WTC11 (cell line): ENCODE data around the gene CFAP298. TPM values are rescaled to one million over a fixed set of nuclear protein-coding genes. Genes with fewer than 3 reads are reported as not detected.

ENCODE experiments used
- ATAC-seq: fragments of 200-7000 bp; cut with Tn5 transposase; 2 replicates; pipeline ENCODE4 v1.10.0; 2021; ENCODE audit warnings: mild to moderate bottlenecking, moderate library complexity
- CTCF ChIA-PET: fragments of 300-600 bp; sonication (Branson Sonifier 250); formaldehyde crosslinking; loops from one replicate; lab custom pipeline; 2021; ENCODE audit warnings: antibody characterized with exemption; lab: Charles Lee
- POLR2A ChIA-PET: fragments of 350-600 bp; sonication (Branson Sonifier 250); formaldehyde crosslinking; loops from one replicate; lab custom pipeline; 2021; ENCODE audit warnings: antibody characterized with exemption; lab: Charles Lee
- DNase-seq: peaks from one replicate; pipeline ENCODE4 v3.0.0; 2021; ENCODE audit warnings: low spot score
- H3K27ac Mint-ChIP-seq: 2 replicates; pipeline ENCODE4 v1.8.0; 2021; ENCODE audit warnings: mixed read lengths
- H3K27me3 Mint-ChIP-seq: 2 replicates; pipeline ENCODE4 v1.8.0; 2021; ENCODE audit warnings: low read depth, mild to moderate bottlenecking, moderate library complexity, mixed read lengths
- H3K36me3 Mint-ChIP-seq: 2 replicates; pipeline ENCODE4 v1.8.0; 2021; ENCODE audit warnings: mixed read lengths
- H3K4me1 Mint-ChIP-seq: 2 replicates; pipeline ENCODE4 v1.8.0; 2022; ENCODE audit warnings: mixed read lengths
- H3K4me3 Mint-ChIP-seq: 2 replicates; pipeline ENCODE4 v1.8.0; 2021; ENCODE audit warnings: mild to moderate bottlenecking, moderate library complexity, mixed read lengths
- H3K9me3 Mint-ChIP-seq: 2 replicates; pipeline ENCODE4 v1.8.0; 2021; ENCODE audit warnings: mixed read lengths
- ATF3 ChIP-seq: sonication (generic); formaldehyde crosslinking; conservative IDR thresholded peaks from 2 replicates; pipeline ENCODE4 v1.8.1; 2022; ENCODE audit warnings: mild to moderate bottlenecking, missing genetic modification reagents
- CDX4 ChIP-seq: fragments of 250-450 bp; sonication (Bioruptor Pico); IDR thresholded peaks from 2 replicates; pipeline ENCODE4 v1.9.0; 2021; ENCODE audit warnings: moderate library complexity, mild to moderate bottlenecking, inconsistent platforms, borderline replicate concordance
- EMX1 ChIP-seq: fragments of 250-450 bp; sonication (Bioruptor Pico); IDR thresholded peaks from 2 replicates; pipeline ENCODE4 v1.8.0; 2021; ENCODE audit warnings: mild to moderate bottlenecking
- ESRRA ChIP-seq: sonication (generic); formaldehyde crosslinking; IDR thresholded peaks from 2 replicates; pipeline ENCODE4 v1.8.1; 2022; ENCODE audit warnings: mild to moderate bottlenecking, missing genetic modification reagents, borderline replicate concordance
- ETV6 ChIP-seq: sonication (generic); formaldehyde crosslinking; IDR thresholded peaks from 2 replicates; pipeline ENCODE4 v1.8.1; 2022; ENCODE audit warnings: mild to moderate bottlenecking, missing genetic modification reagents
- GRHL2 ChIP-seq: fragments of 250-450 bp; sonication (Bioruptor Pico); IDR thresholded peaks from 2 replicates; pipeline ENCODE4 v1.8.0; 2022; ENCODE audit warnings: mild to moderate bottlenecking, moderate library complexity; ENCODE audit not compliant: insufficient replicate concordance, severe bottlenecking
- MYBL2 ChIP-seq: sonication (generic); formaldehyde crosslinking; IDR thresholded peaks from 2 replicates; pipeline ENCODE4 v1.8.1; 2023; ENCODE audit warnings: mild to moderate bottlenecking, moderate library complexity, missing genetic modification reagents
- NFYB ChIP-seq: sonication (generic); formaldehyde crosslinking; conservative IDR thresholded peaks from 2 replicates; pipeline ENCODE4 v1.8.0; 2022; ENCODE audit warnings: low read depth, missing genetic modification reagents
- NR2C2 ChIP-seq: sonication (generic); formaldehyde crosslinking; IDR thresholded peaks from 2 replicates; pipeline ENCODE4 v1.8.0; 2022; ENCODE audit warnings: mild to moderate bottlenecking, missing genetic modification reagents
- SOX15 ChIP-seq: fragments of 250-450 bp; sonication (Bioruptor Pico); IDR thresholded peaks from 2 replicates; pipeline ENCODE4 v1.9.0; 2021; ENCODE audit warnings: mild to moderate bottlenecking
- SP1 ChIP-seq: sonication (generic); formaldehyde crosslinking; conservative IDR thresholded peaks from 2 replicates; pipeline ENCODE4 v1.8.1; 2022; ENCODE audit warnings: missing genetic modification reagents
- TP53 ChIP-seq: sonication (generic); formaldehyde crosslinking; IDR thresholded peaks from 2 replicates; pipeline ENCODE4 v1.8.1; 2023; ENCODE audit warnings: mild to moderate bottlenecking, missing genetic modification reagents
- USF1 ChIP-seq: sonication (generic); formaldehyde crosslinking; IDR thresholded peaks from 2 replicates; pipeline ENCODE4 v1.8.0; 2022; ENCODE audit warnings: mild to moderate bottlenecking, missing genetic modification reagents
- ZNF232 ChIP-seq: sonication (generic); formaldehyde crosslinking; IDR thresholded peaks from 2 replicates; pipeline ENCODE4 v1.8.0; 2022; ENCODE audit warnings: mild to moderate bottlenecking, missing genetic modification reagents
- ZNF263 ChIP-seq: sonication (generic); formaldehyde crosslinking; IDR thresholded peaks from 2 replicates; pipeline ENCODE4 v1.8.1; 2022; ENCODE audit warnings: low read depth, mild to moderate bottlenecking, moderate library complexity, missing genetic modification reagents
- total RNA-seq: library from RNA; stranded (reverse); gene quantifications from 3 replicates; pipeline ENCODE4 v1.2.3, GENCODE V29; 2021
- TF ChIP-seq, protein P1 (sequence below): sonication (generic); formaldehyde crosslinking; IDR thresholded peaks from 2 replicates; pipeline ENCODE4 v1.8.1; 2022; ENCODE audit warnings: low read depth, missing genetic modification reagents, borderline replicate concordance
- TF ChIP-seq, protein P2 (sequence below): sonication (generic); formaldehyde crosslinking; IDR thresholded peaks from 2 replicates; pipeline ENCODE4 v1.8.0; 2022; ENCODE audit warnings: mild to moderate bottlenecking, missing genetic modification reagents
- TF ChIP-seq, protein P3 (sequence below): sonication (generic); formaldehyde crosslinking; IDR thresholded peaks from 2 replicates; pipeline ENCODE4 v1.8.1; 2022; ENCODE audit warnings: missing genetic modification reagents, borderline replicate concordance

CFAP298 gene
- total RNA-seq, 1 experiment from 2014 or later: 98.1 TPM

DNA sequence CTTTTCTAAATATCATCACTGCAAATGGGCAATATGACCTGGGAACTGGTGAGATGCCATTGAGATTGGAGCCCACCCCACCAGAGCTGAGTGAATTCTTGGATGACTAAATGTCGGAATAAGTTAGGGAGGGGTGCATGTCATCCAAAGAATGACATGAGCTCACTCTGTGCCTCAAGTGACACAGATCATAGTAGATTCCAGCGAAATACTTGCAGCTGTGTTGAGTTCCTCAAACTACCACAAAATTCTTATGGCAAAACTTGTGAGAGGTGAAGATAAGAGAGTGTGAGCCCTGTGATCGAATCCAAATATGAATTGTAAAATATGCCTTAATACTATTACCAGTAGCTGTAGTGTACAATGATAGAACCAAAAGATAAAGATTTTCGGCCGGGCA is 24.5 kb downstream of the CFAP298 start (continued):
- TF ChIP-seq, protein P1, sequence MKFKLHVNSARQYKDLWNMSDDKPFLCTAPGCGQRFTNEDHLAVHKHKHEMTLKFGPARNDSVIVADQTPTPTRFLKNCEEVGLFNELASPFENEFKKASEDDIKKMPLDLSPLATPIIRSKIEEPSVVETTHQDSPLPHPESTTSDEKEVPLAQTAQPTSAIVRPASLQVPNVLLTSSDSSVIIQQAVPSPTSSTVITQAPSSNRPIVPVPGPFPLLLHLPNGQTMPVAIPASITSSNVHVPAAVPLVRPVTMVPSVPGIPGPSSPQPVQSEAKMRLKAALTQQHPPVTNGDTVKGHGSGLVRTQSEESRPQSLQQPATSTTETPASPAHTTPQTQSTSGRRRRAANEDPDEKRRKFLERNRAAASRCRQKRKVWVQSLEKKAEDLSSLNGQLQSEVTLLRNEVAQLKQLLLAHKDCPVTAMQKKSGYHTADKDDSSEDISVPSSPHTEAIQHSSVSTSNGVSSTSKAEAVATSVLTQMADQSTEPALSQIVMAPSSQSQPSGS (CRISPR knock-in tag): no peak

DNA sequence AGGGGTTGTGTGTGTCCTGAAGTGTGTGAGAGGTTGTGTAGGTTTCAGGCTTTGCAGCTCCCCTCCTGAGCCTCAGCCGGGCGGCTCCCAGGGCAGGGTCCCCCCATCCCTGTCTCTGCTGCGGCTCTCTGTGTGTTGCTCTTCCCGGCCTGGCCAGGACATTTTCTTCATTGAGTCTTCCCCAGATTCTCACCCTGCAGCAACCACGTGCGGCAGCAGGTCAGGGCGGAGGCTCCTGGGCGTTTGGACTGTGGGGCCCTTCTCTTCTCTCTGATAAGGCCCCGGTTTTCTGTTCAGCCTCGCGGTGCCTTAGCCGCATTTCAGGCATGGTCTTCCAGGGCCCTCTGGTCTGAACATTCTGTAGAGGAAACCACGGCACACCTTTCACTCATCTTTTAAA is 25.1 kb downstream of the CFAP298 start:
- no peak overlapping the region for H3K27ac Mint-ChIP-seq
- TF ChIP-seq ATF3 (CRISPR knock-in tag): no peak
- TF ChIP-seq SP1 (CRISPR knock-in tag): no peak
- TF ChIP-seq ZNF232: no peak
- TF ChIP-seq TP53: no peak
- ChIA-PET CTCF (interaction anchor here (0.9 to 2.2 kb wide), 3 partner anchors 14 to 184 kb away, joined by 3 to 15 read pairs (median 4); no protein-coding TSS in a partner anchor), POLR2A (no interaction called here)
- no peaks in the 10 kb centered on the region for H3K36me3 Mint-ChIP-seq
- no peak overlapping the region for H3K4me3 Mint-ChIP-seq
- no peaks in the 10 kb centered on the region for H3K9me3 Mint-ChIP-seq
- H3K27me3 Mint-ChIP-seq: no peaks in the 10 kb centered on the region
- no peak for DNase-seq
- H3K4me1 Mint-ChIP-seq: peaks cover 5% of the 10 kb centered on the region
- ATAC-seq: no peak

DNA sequence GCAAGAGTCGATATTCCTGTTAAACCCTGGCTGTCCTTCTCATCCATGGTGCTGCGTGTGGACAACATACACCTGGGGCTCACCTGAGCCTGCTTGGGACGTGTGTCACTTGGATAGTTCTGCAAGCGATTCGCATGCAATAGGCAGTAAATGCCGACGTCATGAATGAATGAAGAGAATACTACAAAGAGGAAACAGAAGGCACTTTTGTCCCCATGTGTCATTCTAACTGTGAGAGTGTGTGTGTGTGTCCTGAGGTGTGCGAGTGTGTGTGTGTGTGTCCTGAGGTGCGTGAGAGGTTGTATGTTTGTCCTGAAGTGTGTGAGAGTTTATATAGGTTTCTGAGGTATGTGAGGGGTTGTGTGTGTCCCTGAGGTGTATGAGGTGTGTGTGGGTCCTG is 26.2 kb downstream of the CFAP298 start:
- DNase-seq (no peak), ATAC-seq (no peak)
- H3K27ac Mint-ChIP-seq: no peak overlapping the region
- ChIA-PET CTCF (interaction anchor here (1.0 kb wide), 1 partner anchor 15 kb away, joined by 5 read pairs; no protein-coding TSS in a partner anchor), POLR2A (no interaction called here)
- no peak overlapping the region for H3K4me3 Mint-ChIP-seq
- no peaks in the 10 kb centered on the region for H3K9me3 Mint-ChIP-seq
- no peaks in the 10 kb centered on the region for H3K36me3 Mint-ChIP-seq
- no peaks in the 10 kb centered on the region for H3K27me3 Mint-ChIP-seq
- peaks cover 5% of the 10 kb centered on the region for H3K4me1 Mint-ChIP-seq
- TF ChIP-seq NFYB (CRISPR knock-in tag) (no peak), ETV6 (CRISPR knock-in tag) (no peak), USF1 (no peak), ESRRA (no peak), SOX15 (CRISPR knock-in tag) (no peak), NR2C2 (CRISPR knock-in tag) (no peak), GRHL2 (CRISPR knock-in tag) (no peak), MYBL2 (no peak), EMX1 (CRISPR knock-in tag) (no peak), ATF3 (CRISPR knock-in tag) (no peak), CDX4 (CRISPR knock-in tag) (no peak), ZNF263 (CRISPR knock-in tag) (no peak)
- TF ChIP-seq, protein P2, sequence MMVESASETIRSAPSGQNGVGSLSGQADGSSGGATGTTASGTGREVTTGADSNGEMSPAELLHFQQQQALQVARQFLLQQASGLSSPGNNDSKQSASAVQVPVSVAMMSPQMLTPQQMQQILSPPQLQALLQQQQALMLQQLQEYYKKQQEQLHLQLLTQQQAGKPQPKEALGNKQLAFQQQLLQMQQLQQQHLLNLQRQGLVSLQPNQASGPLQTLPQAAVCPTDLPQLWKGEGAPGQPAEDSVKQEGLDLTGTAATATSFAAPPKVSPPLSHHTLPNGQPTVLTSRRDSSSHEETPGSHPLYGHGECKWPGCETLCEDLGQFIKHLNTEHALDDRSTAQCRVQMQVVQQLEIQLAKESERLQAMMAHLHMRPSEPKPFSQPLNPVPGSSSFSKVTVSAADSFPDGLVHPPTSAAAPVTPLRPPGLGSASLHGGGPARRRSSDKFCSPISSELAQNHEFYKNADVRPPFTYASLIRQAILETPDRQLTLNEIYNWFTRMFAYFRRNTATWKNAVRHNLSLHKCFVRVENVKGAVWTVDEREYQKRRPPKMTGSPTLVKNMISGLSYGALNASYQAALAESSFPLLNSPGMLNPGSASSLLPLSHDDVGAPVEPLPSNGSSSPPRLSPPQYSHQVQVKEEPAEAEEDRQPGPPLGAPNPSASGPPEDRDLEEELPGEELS (CRISPR knock-in tag): no peak
- TF ChIP-seq, protein P3, sequence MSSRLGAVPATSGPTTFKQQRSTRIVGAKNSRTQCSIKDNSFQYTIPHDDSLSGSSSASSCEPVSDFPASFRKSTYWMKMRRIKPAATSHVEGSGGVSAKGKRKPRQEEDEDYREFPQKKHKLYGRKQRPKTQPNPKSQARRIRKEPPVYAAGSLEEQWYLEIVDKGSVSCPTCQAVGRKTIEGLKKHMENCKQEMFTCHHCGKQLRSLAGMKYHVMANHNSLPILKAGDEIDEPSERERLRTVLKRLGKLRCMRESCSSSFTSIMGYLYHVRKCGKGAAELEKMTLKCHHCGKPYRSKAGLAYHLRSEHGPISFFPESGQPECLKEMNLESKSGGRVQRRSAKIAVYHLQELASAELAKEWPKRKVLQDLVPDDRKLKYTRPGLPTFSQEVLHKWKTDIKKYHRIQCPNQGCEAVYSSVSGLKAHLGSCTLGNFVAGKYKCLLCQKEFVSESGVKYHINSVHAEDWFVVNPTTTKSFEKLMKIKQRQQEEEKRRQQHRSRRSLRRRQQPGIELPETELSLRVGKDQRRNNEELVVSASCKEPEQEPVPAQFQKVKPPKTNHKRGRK (CRISPR knock-in tag): no peak
